OCI-LY1 (cell line): ENCODE results near the gene TULP4.

ENCODE experiments used
- CTCF ChIP-seq: fragments of 200-600 bp; sonication (generic), shearing (Covaris generic); IDR thresholded peaks from 2 replicates; pipeline ENCODE4 v1.5.1; 2017; ENCODE audit warnings: mild to moderate bottlenecking, antibody characterized with exemption, low read length, moderate library complexity, mixed read lengths
- EZH2 ChIP-seq: fragments of 200-600 bp; sonication (generic), shearing (Covaris generic); IDR thresholded peaks from 2 replicates; pipeline ENCODE4 v1.8.0; 2017; ENCODE audit warnings: borderline replicate concordance, mixed run types, mild to moderate bottlenecking, antibody characterized with exemption, low read length, moderate library complexity, mixed read lengths

DNA sequence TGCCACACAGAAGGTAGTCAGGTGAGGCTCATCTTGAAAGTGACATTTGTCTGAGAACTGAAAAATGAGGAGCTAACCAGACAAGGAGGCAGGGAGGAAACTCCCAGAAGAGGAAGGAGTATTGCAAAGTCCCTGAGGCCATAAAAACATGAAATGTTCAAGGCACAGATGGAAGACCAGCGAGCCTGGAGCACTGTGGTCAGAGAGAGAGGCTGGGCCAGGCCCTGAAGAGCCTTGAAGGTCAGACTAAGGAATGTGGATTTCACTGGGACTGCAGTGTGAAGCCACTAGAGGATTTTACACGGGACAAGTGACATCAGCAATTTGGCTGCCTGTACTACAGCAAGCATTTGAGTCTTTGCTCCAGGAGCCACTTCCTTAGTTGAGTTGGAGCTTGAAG is 226.5 kb downstream of the TULP4 start:
- no peak for TF ChIP-seq CTCF
- no peak for TF ChIP-seq EZH2
